ENCODE results near the gene RABGAP1L. TPM values are rescaled to one million over a fixed set of nuclear protein-coding genes. Genes with fewer than 3 reads are reported as not detected.

Gene RABGAP1L
- total and polyA plus RNA-seq, 10 of the 15 experiments (the other 5 are each of a cell fraction or from before 2014, with no cell fraction given), result 5.8 to 194 (median 113) TPM

DNA sequence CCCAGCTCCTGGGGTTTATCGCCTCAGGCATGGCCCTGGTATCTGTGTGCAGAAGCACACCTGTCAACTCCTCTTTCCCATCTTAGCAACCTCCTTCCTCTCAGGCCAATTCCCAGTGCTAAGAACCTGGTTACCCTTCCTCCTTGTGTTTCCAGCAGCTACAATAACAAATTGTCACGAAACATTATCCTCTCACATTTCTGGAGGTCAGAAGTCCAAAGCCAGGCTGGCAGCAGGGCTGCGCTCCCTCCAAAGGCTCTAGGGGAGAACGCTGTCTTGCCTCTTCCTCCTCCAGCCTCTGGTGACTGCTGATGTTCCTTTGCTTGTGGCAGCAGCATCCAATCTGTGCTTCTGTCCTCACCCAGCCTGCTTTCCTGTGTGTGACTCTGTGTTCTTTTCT, 874.6 kb downstream of the RABGAP1L start:
- intact Hi-C loops (cut with micrococcal nuclease; ENCODE audit: unreplicated experiment), result no loop called here
- Histone ChIP-seq H3K36me3 (ENCODE audit: control insufficient read depth in 2 of 2, insufficient read depth in 2 of 2, low read length in 1 of 2) (no peaks in the 10 kb centered on the region), H3K4me3 (no peak overlapping the region), H3K27ac (ENCODE audit: control insufficient read depth, insufficient read depth) (no peak overlapping the region), H2AFZ (ENCODE audit: control insufficient read depth, low read depth, low read length) (no peak overlapping the region), H3K9me3 (replicated peaks; ENCODE audit: control insufficient read depth, insufficient read depth, low read length) (no peaks in the 10 kb centered on the region), H3K27me3 (replicated peaks in 1 of 2; ENCODE audit: control insufficient read depth in 2 of 2, insufficient read depth in 2 of 2, low read length in 1 of 2) (peaks cover 0 to 3% of the 10 kb centered on the region in 2 experiments; a peak in 2 of 4 replicates), H3K79me2 (ENCODE audit: control insufficient read depth, insufficient read depth, low read length) (no peaks in the 10 kb centered on the region), H3K9ac (ENCODE audit: control insufficient read depth, insufficient read depth, low read length) (no peak overlapping the region), H4K20me1 (ENCODE audit: control insufficient read depth, insufficient read depth) (no peaks in the 10 kb centered on the region), H3K4me1 (ENCODE audit: control insufficient read depth, insufficient read depth, low read length) (peaks cover 4% of the 10 kb centered on the region), H3K4me2 (ENCODE audit: control insufficient read depth, insufficient read depth) (no peak overlapping the region)
- RAD21 ChIA-PET (ENCODE audit: unreplicated experiment), result interaction anchor here (1.1 kb wide), 1 partner anchor 91 kb away, joined by 3 read pairs; no protein-coding TSS in a partner anchor
- POLR2A ChIA-PET, result no interaction called here
- in situ Hi-C loops (cut with MboI), result no loop called here
- TF ChIP-seq, protein P1, sequence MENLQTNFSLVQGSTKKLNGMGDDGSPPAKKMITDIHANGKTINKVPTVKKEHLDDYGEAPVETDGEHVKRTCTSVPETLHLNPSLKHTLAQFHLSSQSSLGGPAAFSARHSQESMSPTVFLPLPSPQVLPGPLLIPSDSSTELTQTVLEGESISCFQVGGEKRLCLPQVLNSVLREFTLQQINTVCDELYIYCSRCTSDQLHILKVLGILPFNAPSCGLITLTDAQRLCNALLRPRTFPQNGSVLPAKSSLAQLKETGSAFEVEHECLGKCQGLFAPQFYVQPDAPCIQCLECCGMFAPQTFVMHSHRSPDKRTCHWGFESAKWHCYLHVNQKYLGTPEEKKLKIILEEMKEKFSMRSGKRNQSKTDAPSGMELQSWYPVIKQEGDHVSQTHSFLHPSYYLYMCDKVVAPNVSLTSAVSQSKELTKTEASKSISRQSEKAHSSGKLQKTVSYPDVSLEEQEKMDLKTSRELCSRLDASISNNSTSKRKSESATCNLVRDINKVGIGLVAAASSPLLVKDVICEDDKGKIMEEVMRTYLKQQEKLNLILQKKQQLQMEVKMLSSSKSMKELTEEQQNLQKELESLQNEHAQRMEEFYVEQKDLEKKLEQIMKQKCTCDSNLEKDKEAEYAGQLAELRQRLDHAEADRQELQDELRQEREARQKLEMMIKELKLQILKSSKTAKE (IDR thresholded peaks at IDR 0.05; ENCODE audit: low read depth, poor library complexity, severe bottlenecking), result no peak
- ATAC-seq (no peak), FAIRE-seq (no peak), DNase-seq (ENCODE audit: low read depth, low spot score) (no peak)
- WGBS (ENCODE audit: insufficient coverage, insufficient replicate concordance, low lambda C conversion rate, missing lambda C conversion rate), result 66% methylated on average over 4 of the region's 4 CpGs
- SMC1A ChIA-PET (ENCODE audit: uncharacterized antibody, unreplicated experiment), result interaction anchor here (1.3 to 3.6 kb wide), 3 partner anchors 91 to 118 kb away, joined by 4 to 27 read pairs (median 5); no protein-coding TSS in a partner anchor
- CTCF ChIA-PET, result interaction anchor here (6.9 to 7.3 kb wide), 2 partner anchors 91 to 118 kb away, joined by 46 to 199 read pairs; no protein-coding TSS in a partner anchor
- no TSS peak for BruUV-seq (replicated peaks)

DNA sequence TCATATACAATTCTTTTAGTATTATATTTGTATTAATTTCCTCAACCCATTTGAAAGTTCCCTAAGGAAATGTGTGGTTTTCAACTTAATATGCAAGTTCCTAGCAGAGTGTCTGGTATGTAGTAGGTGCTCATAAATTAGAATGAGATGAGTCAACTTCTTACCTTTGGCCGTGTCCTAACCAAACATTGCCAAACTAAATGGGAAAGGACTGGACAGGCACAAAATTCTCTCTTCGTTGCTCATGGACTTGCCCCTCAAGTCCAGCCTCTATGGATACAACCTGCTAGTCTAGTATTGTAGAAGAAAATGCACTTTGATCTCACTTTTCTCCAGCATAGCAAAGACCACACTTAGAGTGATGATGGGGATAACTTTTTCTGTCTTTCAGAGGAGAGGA, 875.5 kb downstream of the RABGAP1L start:
- CTCF ChIA-PET, result interaction anchor here (2.3 kb wide), 1 partner anchor 90 kb away, joined by 8 read pairs; no protein-coding TSS in a partner anchor
- no peak overlapping the region for H3K4me2 ChIP-seq (ENCODE audit: control insufficient read depth, insufficient read depth)
- no peaks in the 10 kb centered on the region for H3K9me3 ChIP-seq (replicated peaks; ENCODE audit: control insufficient read depth, insufficient read depth, low read length)
- no peaks in the 10 kb centered on the region for H3K36me3 ChIP-seq (ENCODE audit: control insufficient read depth in 2 of 2, insufficient read depth in 2 of 2, low read length in 1 of 2)
- no peaks in the 10 kb centered on the region for H3K79me2 ChIP-seq (ENCODE audit: control insufficient read depth, insufficient read depth, low read length)
- peaks cover 0 to 3% of the 10 kb centered on the region in 2 experiments; a peak in 2 of 4 replicates for H3K27me3 ChIP-seq (replicated peaks in 1 of 2; ENCODE audit: control insufficient read depth in 2 of 2, insufficient read depth in 2 of 2, low read length in 1 of 2)
- H4K20me1 ChIP-seq (ENCODE audit: control insufficient read depth, insufficient read depth), result no peaks in the 10 kb centered on the region
- ATAC-seq, result no peak
- intact Hi-C loops (cut with micrococcal nuclease; ENCODE audit: unreplicated experiment) (no loop called here), in situ Hi-C loops (cut with MboI) (no loop called here)
- FAIRE-seq, result no peak
- no peak overlapping the region for H2AFZ ChIP-seq (ENCODE audit: control insufficient read depth, low read depth, low read length)
- no peak overlapping the region for H3K9ac ChIP-seq (ENCODE audit: control insufficient read depth, insufficient read depth, low read length)
- H3K4me1 ChIP-seq (ENCODE audit: control insufficient read depth, insufficient read depth, low read length), result no peaks in the 10 kb centered on the region
- no peak overlapping the region for H3K27ac ChIP-seq (ENCODE audit: control insufficient read depth, insufficient read depth)
- no peak overlapping the region for H3K4me3 ChIP-seq
- no TSS peak for BruUV-seq (replicated peaks)
- SMC1A ChIA-PET (ENCODE audit: uncharacterized antibody, unreplicated experiment), result no interaction called here
- RAD21 ChIA-PET (ENCODE audit: unreplicated experiment), result no interaction called here
- POLR2A ChIA-PET, result no interaction called here
- WGBS (ENCODE audit: insufficient coverage, insufficient replicate concordance, low lambda C conversion rate, missing lambda C conversion rate), result 2% methylated on average over 2 of the region's 2 CpGs
- DNase-seq (ENCODE audit: low read depth, low spot score), result no peak
- no peak for TF ChIP-seq TARDBP (IDR thresholded peaks at IDR 0.05; ENCODE audit: borderline replicate concordance)
- TF ChIP-seq ASH2L (IDR thresholded peaks at IDR 0.05; ENCODE audit: borderline replicate concordance, low read depth), result no peak
- no peak for TF ChIP-seq MXI1 (IDR thresholded peaks at IDR 0.05; ENCODE audit: low read depth, low read length)
- no peak for TF ChIP-seq NR2C2 (IDR thresholded peaks at IDR 0.05; ENCODE audit: borderline replicate concordance, control insufficient read depth, insufficient read length, low read depth)
- no peak for TF ChIP-seq ESRRA (IDR thresholded peaks at IDR 0.05; ENCODE audit: low read length)
- TF ChIP-seq CHD1 (IDR thresholded peaks at IDR 0.05; ENCODE audit: low read depth, low read length), result no peak
- no peak for TF ChIP-seq CBX5 (IDR thresholded peaks at IDR 0.05; ENCODE audit: low read depth)
- TF ChIP-seq RUNX3 (IDR thresholded peaks at IDR 0.05; ENCODE audit: low read length), result no peak
- TF ChIP-seq, protein P2, sequence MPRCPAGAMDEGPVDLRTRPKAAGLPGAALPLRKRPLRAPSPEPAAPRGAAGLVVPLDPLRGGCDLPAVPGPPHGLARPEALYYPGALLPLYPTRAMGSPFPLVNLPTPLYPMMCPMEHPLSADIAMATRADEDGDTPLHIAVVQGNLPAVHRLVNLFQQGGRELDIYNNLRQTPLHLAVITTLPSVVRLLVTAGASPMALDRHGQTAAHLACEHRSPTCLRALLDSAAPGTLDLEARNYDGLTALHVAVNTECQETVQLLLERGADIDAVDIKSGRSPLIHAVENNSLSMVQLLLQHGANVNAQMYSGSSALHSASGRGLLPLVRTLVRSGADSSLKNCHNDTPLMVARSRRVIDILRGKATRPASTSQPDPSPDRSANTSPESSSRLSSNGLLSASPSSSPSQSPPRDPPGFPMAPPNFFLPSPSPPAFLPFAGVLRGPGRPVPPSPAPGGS (IDR thresholded peaks at IDR 0.05; ENCODE audit: borderline replicate concordance, insufficient read depth, low read depth, low read length, poor library complexity, severe bottlenecking), result no peak
- TF ChIP-seq, protein P3, sequence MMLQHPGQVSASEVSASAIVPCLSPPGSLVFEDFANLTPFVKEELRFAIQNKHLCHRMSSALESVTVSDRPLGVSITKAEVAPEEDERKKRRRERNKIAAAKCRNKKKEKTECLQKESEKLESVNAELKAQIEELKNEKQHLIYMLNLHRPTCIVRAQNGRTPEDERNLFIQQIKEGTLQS (IDR thresholded peaks at IDR 0.05; ENCODE audit: borderline replicate concordance, extremely low read depth, low read depth, low read length), result no peak

All from GM12878 (cell line).